PC-3 (cell line): ENCODE results near the gene RETREG1.

ENCODE experiments used
- EZH2 ChIP-seq: fragments of 300-600 bp; sonication (generic); IDR thresholded peaks from one replicate; pipeline ENCODE4 v1.6.1; 2017; ENCODE audit warnings: antibody characterized with exemption, mild to moderate bottlenecking, low read length; ENCODE audit not compliant: unreplicated experiment
- TF ChIP-seq, protein P1 (sequence below): fragments of 300-600 bp; sonication (generic); conservative IDR thresholded peaks from 2 replicates; pipeline ENCODE4 v1.5.1; 2017; ENCODE audit warnings: antibody characterized with exemption, low read depth, mild to moderate bottlenecking, low read length

DNA sequence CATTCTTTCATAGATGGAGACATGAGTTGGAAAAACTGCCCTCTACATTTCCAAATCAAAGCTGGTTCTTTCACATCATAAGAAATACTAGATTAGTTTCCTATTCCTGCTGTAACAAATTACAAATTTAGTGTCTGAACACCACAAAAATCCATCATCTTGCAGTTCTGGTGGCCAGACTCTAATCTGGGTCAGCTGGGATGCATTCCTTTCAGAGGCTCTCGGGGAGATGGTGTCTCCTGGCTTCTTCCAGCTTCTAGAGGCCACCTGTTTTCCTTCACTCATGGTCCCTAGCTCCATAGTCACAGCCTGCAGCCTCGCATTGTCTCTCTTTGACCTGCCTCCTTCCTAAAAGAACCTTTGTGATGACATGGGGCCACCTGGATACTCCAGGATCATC is 65.2 kb downstream of the RETREG1 start:
- TF ChIP-seq, protein P1, sequence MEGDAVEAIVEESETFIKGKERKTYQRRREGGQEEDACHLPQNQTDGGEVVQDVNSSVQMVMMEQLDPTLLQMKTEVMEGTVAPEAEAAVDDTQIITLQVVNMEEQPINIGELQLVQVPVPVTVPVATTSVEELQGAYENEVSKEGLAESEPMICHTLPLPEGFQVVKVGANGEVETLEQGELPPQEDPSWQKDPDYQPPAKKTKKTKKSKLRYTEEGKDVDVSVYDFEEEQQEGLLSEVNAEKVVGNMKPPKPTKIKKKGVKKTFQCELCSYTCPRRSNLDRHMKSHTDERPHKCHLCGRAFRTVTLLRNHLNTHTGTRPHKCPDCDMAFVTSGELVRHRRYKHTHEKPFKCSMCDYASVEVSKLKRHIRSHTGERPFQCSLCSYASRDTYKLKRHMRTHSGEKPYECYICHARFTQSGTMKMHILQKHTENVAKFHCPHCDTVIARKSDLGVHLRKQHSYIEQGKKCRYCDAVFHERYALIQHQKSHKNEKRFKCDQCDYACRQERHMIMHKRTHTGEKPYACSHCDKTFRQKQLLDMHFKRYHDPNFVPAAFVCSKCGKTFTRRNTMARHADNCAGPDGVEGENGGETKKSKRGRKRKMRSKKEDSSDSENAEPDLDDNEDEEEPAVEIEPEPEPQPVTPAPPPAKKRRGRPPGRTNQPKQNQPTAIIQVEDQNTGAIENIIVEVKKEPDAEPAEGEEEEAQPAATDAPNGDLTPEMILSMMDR = no peak
- TF ChIP-seq EZH2 = no peak
